GM12878 (cell line): ENCODE data around the gene FCER1G.
"Not testable (repeated sequence)": the region's sequence is repeated elsewhere in the genome, so short reads cannot be mapped to it uniquely, and the experiment has no call there.

Experiments used
- CEBPZ ChIP-seq: fragments of 150-350 bp; IDR thresholded peaks from 2 replicates; pipeline ENCODE4 v1.6.1; 2016; ENCODE audit warnings: low read depth, low read length
- CTCF ChIP-seq, 3 experiments: IDR thresholded peaks in 2 of 3; conservative IDR thresholded peaks in 1 of 3; 2 replicates each; pipeline ENCODE4 v1.5.1; 2011; ENCODE audit warnings: low read depth in 3 of 3, low read length in 3 of 3, mild to moderate bottlenecking in 3 of 3, control low read depth in 2 of 3, moderate library complexity in 2 of 3, inconsistent platforms in 1 of 3, mixed read lengths in 1 of 3; ENCODE audit not compliant: control insufficient read depth in 2 of 3, insufficient read depth in 1 of 3; ENCODE audit errors: extremely low read depth in 1 of 3
- ESRRA ChIP-seq: IDR thresholded peaks from 2 replicates; pipeline ENCODE4 v1.6.1; 2012; ENCODE audit warnings: mild to moderate bottlenecking, low read length, improper control_type of control experiment
- FOXM1 ChIP-seq: IDR thresholded peaks from 2 replicates; pipeline ENCODE4 v1.6.1; 2012; ENCODE audit warnings: low read depth, mild to moderate bottlenecking, inconsistent platforms, low read length, moderate library complexity
- MLLT1 ChIP-seq: fragments of 450-650 bp; IDR thresholded peaks from 2 replicates; pipeline ENCODE4 v1.6.1; 2016; ENCODE audit warnings: mild to moderate bottlenecking
- POLR2AphosphoS5 ChIP-seq: IDR thresholded peaks from 2 replicates; pipeline ENCODE4 v1.6.1; 2011; ENCODE audit warnings: mild to moderate bottlenecking, low read length, inconsistent platforms
- RELA ChIP-seq: fragments of 450-650 bp; IDR thresholded peaks from 2 replicates; pipeline ENCODE4 v1.8.0; 2014; ENCODE audit warnings: borderline replicate concordance; ENCODE audit not compliant: partially characterized antibody
- RFX5 ChIP-seq: IDR thresholded peaks from 2 replicates; pipeline ENCODE4 v1.6.1; 2011; ENCODE audit warnings: low read depth, low read length, improper control_type of control experiment
- SP1 ChIP-seq: IDR thresholded peaks from one replicate; pipeline ENCODE4 v1.6.1; 2011; ENCODE audit warnings: low read depth, low read length
- SPI1 ChIP-seq: IDR thresholded peaks from 2 replicates; pipeline ENCODE4 v1.6.1; 2011; ENCODE audit warnings: low read depth, mild to moderate bottlenecking, low read length, moderate library complexity, borderline replicate concordance; ENCODE audit not compliant: insufficient read depth
- USF2 ChIP-seq: IDR thresholded peaks from 2 replicates; pipeline ENCODE4 v1.6.1; 2011; ENCODE audit warnings: low read depth, low read length, improper control_type of control experiment, borderline replicate concordance

GRCh38 chr1:161255955-161256520 is 40.9 kb downstream of the FCER1G start:
- TF ChIP-seq FOXM1; CEBPZ; MLLT1; USF2; ESRRA; CTCF (IDR thresholded peaks at IDR 0.05 in 2 of 3, conservative IDR thresholded peaks at IDR 0.05 in 1 of 3; ENCODE audit: control insufficient read depth in 2 of 3, extremely low read depth in 1 of 3, insufficient read depth in 1 of 3, low read depth in 3 of 3, low read length in 3 of 3); RFX5; RELA; POLR2AphosphoS5; SP1; SPI1: not testable (repeated sequence)
